NCI-H1694 (cell line): ENCODE data around the gene KRT86.
"Not testable (repeated sequence)": the region's sequence is repeated elsewhere in the genome, so short reads cannot be mapped to it uniquely, and the experiment has no call there.

Experiments used
- DNase-seq: peaks from one replicate; lab custom pipeline; 2025; lab: John Stamatoyannopoulos, UW

Gene KRT86

GRCh38 chr12:52336641-52337040 lies 62.2 kb downstream of the KRT86 start:
- no peak for DNase-seq

- DNase-seq, result no peak
Observed at GRCh38 chr12:52337054-52337453, 62.6 kb downstream of the KRT86 start.

DNA sequence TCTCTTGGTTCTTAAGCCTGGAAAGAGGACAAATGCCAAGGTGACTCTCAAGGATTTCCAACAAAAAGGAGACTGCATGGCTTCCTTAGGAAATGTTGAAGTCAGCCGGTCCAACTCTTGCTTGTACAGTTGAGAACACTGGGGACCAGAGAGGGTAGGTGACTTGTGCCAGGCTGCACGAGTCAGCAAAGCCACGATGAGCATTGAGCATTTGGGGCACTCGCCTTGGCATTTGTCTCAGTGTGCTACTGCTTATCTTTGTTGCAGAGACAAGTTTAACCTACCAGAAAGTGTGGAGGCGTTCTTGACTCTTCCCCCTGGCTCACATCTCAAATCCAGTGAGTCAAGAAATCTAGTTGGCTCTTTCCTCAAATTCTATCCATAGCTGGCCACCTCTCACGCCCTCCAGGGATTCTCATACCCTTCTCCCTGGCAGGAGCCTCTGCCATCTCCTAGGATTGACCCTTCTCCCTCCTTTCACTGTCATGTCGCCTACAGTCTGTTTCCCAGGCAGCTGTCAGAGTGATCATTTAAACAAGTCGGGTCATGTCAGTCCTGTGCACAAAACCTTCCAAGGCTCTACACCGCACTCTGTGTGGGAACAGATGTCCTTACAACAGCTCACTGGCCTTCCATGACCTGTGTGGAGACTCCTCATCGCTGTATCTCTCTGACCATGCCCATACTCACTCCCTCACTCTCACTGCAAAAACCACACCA lies 64.0 kb downstream of the KRT86 start:
- DNase-seq, result peak; percentile 31

DNA sequence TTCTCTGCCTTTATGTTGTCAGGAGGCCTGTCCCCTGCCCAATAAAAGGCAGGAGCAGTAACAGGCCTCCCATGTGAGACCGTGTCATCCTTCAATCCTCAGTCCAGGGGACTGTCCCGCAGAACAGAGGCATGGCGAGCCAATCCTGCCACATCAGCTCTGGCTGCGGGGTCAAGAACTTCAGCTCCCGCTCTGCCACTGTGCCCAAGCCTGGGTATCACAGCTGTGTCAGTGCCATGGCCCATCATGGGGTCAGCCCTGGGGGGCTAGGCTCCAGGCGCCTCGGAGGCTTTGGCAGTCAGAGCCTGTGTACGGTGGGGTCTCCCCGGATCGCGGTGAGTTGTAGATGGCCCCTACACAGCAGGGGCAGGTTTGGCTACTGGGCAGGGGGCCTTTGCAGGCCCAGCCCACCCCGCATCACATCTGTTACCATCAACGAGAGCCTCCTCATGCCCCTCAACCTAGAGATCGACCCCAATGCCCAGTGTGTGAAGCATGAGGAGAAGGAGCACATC lies 66.7 kb downstream of the KRT86 start:
- DNase-seq, result no peak

DNA sequence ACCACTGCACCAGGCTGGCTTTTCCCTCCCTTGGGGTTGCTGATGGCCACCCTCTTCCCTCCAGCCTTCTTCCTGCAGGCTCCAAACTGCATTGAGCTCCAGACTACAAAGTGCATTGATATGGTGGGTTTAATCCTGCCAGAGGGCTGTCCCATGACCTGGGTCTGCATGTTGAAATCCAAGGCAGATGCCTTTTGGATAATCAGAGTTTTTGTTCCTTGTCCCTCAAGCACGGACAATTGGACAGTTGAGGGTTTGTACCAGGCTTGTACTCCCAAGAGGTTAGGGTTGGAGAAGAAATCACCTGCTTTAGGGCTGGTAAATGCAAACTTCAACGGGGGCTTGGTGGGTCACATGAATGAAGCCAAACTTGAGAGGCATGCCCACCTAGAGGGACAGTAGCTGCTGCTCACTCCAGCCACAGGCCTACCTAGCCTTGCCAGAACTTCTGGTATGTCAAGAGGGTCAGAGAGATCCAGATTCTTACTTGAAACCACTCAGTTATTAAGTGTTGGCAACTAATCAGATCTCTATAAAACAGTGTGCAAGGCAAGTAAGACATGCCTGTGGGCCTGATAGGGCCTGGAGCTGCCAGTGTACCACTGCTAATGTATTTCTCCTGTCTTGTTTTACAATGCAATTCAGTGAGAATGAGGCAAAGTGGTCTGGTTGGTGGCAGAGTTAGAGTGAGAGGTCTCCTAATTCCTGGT lies 68.5 kb downstream of the KRT86 start:
- DNase-seq, result no peak

GRCh38 chr12:52343550-52343949 lies 69.1 kb downstream of the KRT86 start:
- no peak for DNase-seq

DNA sequence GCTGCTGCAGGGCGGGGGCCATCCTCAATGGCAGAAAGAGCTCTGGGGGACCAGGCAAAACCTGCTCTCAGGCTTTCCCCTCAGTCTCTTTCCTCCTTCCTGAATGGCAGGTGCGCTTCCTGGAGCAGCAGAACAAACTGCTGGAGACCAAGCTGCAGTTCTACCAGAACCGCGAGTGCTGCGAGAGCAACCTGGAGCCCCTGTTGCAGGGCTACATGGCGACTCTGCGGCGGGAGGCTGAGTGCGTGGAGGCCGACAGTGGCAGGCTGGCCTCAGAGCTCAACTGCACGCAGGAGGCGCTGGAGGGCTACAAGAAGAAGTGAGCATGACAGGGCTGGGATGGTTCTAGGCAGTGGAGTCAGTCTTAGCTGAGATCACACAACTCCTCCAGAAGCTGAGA lies 69.7 kb downstream of the KRT86 start:
- DNase-seq, result no peak

DNA sequence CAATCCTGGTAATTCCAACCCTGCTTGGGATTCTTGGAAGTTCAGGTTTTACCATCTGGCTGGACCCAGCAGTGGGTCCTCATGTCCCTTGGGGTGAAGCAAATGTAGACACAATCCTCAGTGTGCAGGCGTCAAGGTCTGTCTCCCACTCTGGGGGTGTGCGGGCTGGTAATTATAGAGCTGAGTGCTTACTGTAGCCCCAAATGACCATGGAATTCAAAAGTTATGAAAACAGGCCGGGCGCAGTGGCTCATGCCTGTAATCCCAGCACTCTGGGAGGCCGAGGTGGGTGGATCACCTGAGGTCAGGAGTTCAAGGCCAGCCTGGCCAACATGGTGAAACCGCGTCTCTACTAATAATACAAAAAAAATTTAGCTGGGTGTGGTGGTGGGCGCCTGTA lies 70.6 kb downstream of the KRT86 start:
- DNase-seq, result not testable (repeated sequence)

DNA sequence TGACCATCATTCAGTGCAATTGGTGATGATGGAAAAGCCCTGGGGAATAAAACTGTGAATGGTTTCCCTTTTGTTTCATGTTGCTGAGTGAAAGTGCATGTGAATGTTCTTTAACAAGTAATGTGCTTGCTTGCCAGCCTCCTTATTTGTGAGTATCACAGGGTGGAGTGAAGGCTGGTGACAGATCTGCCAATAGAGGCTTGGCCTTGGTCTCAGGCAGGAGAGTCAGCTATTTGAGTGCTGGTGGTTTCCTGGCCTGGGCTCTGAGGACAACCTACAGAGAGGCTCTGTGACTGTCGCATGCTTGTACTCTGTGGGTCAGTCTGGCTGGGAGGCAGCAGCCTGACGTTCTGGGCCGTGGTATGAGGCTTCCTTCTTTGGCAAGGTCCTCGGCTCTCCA lies 72.1 kb downstream of the KRT86 start:
- no peak for DNase-seq

GRCh38 chr12:52347016-52347415 lies 72.6 kb downstream of the KRT86 start:
- DNase-seq, result no peak

GRCh38 chr12:52347551-52348510 lies 73.4 kb downstream of the KRT86 start:
- no peak for DNase-seq

DNA sequence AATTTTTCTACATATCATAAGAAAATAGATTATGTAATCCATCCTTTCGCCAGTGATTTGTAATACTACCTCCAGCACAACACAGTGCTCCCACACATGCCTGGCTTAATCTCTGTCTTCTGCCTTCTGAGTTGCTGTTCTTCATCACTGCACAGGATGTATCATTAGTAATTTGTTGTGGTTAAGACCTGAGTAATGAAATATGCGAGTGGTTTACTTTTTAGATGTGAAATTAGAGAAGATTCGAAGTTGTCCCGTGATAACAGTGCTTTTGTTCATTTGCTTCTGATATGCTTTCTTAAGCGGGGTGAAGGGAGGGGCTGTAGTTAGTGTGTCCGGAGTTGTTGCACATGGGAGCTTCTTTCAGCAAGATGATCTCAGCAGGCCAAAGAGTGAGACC lies 74.8 kb downstream of the KRT86 start:
- DNase-seq, result no peak

GRCh38 chr12:52350021-52350620 lies 75.7 kb downstream of the KRT86 start:
- no peak for DNase-seq

- DNase-seq, result no peak
Observed at GRCh38 chr12:52350786-52351185, 76.3 kb downstream of the KRT86 start.

- DNase-seq, result no peak
Observed at GRCh38 chr12:52351196-52352059, 77.0 kb downstream of the KRT86 start.

DNA sequence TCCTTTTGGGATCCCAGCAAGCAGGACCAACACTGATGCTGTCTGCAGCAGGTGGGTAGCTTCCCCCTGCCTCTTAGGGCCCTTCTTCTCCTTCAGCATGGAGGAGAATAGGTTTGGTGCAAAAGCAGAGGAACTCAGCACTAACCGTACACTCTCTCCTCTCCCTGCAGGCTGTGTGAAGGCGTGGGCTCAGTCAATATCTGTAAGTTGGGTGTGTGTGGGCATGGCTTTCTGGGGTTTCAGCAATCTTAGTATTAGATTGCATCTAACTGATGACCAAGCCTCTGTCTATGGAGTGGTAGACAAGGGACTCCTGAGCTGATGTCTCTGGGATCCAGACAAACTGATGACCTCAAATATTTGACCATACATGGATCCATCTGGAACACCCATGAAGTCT lies 78.5 kb downstream of the KRT86 start:
- DNase-seq, result no peak

GRCh38 chr12:52353766-52354165 lies 79.3 kb downstream of the KRT86 start:
- DNase-seq, result no peak

DNA sequence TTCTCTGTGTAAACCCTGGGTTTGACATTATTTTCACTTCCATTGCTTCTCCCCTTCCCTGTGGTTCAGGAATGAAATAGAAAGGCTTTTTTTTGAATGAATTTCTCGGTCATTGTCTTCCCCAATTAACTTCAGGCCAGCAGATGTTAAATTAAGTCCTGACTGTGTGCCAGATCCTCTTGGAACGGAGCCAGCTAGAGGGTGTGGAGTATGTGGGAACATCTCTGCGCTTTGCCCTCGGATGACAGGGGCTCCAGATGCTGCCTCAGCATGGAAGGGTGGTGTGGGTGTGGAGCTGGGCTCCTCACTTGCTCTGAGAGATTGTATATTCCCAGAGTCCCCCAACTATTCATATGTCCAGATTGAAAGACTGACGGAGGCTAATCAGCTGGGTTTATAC lies 79.8 kb downstream of the KRT86 start:
- DNase-seq, result peak; percentile 90

DNA sequence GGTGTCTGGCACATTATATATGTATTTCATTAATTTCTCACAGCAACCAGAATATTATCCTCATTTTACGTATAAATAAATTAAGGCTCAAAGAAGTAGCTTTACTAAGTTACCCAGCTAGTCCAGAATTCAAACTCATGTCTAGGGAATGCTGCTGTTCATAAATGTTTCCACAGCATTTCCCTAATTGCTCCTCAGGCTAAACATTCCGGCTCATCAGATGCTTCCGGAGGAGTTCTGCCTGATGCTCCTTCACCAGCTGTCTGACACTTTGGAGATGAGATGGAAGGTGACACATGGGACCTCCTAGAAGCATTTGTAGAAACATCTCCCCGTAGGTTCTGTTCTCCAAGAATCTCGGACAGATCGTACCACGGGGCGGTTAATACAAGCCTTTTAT lies 80.7 kb downstream of the KRT86 start:
- DNase-seq, result no peak

- DNase-seq, result no peak
Observed at GRCh38 chr12:52356031-52356761, 81.8 kb downstream of the KRT86 start.
